Measurements from ENCODE around the gene UBE2E2.

The UBE2E2 gene

DNA sequence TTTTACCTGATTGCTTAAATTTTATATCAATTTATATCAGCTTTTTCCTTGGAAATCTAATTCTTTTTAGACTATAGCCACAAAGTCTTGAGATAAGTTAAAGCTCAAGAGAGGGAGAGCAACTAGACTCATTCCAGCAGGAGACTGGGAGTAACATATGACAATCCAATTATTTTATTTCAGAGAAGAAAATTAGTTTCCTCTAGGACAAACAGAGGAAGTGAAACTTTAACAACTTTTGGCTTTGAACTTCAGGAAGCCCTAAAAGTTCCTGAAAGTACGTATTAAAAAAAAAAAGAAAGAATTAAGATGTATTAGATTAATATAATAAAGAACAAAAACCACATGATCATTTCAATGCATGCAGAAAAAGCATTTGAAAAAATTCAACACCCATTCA is 13.9 kb upstream of the UBE2E2 start:
- no peak for DNase-seq (ENCODE audit: low read depth)
- TF ChIP-seq, protein P1, sequence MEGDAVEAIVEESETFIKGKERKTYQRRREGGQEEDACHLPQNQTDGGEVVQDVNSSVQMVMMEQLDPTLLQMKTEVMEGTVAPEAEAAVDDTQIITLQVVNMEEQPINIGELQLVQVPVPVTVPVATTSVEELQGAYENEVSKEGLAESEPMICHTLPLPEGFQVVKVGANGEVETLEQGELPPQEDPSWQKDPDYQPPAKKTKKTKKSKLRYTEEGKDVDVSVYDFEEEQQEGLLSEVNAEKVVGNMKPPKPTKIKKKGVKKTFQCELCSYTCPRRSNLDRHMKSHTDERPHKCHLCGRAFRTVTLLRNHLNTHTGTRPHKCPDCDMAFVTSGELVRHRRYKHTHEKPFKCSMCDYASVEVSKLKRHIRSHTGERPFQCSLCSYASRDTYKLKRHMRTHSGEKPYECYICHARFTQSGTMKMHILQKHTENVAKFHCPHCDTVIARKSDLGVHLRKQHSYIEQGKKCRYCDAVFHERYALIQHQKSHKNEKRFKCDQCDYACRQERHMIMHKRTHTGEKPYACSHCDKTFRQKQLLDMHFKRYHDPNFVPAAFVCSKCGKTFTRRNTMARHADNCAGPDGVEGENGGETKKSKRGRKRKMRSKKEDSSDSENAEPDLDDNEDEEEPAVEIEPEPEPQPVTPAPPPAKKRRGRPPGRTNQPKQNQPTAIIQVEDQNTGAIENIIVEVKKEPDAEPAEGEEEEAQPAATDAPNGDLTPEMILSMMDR (IDR thresholded peaks at IDR 0.05; ENCODE audit: insufficient read depth, low read depth, low read length, missing control alignments): no peak
- no peak overlapping the region for H3K4me3 ChIP-seq (ENCODE audit: low read depth, low read length)

DNA sequence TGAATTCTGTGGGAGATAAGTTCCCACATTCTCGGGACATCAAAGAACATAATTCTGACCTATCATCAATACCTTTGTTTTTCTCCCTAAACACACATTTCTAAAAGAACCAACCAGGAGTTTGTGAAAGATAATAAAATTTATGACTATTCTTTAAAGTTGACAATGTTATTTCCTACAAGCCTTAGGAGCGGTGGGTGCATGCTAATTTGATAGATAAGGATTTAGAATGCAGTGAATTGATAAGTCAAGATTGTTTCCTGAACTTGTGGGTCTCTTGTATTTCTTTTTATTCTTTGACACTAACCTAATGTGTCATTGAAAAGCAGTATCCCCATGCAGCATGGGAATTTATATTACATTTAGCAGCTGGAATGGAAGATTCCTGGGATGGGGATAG is 10.3 kb upstream of the UBE2E2 start:
- DNase-seq (ENCODE audit: low read depth): no peak
- TF ChIP-seq, protein P1 (IDR thresholded peaks at IDR 0.05; ENCODE audit: insufficient read depth, low read depth, low read length, missing control alignments): no peak
- no peak overlapping the region for H3K4me3 ChIP-seq (ENCODE audit: low read depth, low read length)

DNA sequence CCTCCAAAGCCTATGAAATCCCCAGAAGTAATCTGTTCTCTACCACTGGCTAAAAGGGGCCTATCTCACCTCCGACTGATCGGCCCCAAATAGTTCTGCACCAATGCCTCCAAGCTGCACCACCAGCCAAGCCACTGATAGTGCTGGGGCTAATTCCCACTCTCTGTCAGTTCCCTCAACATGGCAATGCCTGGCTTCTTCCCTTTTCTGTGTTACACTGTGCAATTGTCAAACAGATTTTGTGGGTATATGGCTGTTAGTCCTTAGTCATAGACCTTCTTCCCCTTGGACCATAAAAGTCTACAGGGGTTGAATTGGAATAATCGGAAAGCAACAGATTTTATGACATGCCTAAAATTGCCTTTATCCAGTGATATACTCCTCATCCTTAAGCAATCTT is 9.3 kb upstream of the UBE2E2 start:
- no peak overlapping the region for H3K4me3 ChIP-seq (ENCODE audit: low read depth, low read length)

DNA sequence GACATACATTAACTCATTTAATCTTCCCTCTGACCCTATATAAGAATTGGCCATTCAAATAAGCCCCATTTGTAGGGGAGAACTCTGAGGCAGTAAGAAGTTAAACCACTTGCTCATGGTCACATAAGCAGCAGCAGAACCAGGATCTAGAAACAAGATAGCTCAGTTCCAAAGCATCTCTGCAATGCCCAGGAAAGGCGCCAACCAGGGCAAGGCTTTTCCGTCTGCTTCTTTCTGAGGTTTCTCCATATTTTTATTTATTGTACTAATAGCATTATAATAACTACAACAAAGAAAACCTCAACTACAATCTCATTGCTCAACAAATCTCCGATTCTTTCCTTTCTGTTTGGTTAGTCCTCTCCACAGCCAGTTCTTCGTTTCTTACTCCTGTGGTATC is 4.3 kb upstream of the UBE2E2 start:
- no peak for DNase-seq (ENCODE audit: low read depth)
- TF ChIP-seq, protein P1 (IDR thresholded peaks at IDR 0.05; ENCODE audit: insufficient read depth, low read depth, low read length, missing control alignments): no peak
- H3K4me3 ChIP-seq (ENCODE audit: low read depth, low read length): no peak overlapping the region

More for the DNA sequence above, 9.3 kb upstream of the UBE2E2 start:
- DNase-seq (ENCODE audit: low read depth): no peak
- TF ChIP-seq, protein P1 (IDR thresholded peaks at IDR 0.05; ENCODE audit: insufficient read depth, low read depth, low read length, missing control alignments): no peak

DNA sequence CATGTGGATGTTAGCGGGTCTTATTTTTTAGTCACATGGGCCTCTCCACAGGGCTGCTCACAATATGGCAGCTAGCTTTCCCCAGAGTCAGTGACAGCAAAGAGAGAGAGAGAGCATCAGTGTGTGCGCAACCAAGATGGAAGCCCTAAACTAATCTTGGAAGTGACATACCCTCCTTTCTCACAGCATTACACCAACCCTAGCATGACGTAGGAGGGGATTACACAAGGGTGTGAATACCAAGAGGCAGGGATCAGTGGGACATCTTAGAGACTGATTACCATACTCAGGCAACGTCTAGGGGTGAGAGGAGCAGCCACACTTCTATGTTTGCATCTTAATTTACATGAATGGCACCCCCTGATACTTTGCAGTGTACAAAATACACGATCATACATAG is 3.5 kb upstream of the UBE2E2 start:
- no peak for DNase-seq (ENCODE audit: low read depth)

DNA sequence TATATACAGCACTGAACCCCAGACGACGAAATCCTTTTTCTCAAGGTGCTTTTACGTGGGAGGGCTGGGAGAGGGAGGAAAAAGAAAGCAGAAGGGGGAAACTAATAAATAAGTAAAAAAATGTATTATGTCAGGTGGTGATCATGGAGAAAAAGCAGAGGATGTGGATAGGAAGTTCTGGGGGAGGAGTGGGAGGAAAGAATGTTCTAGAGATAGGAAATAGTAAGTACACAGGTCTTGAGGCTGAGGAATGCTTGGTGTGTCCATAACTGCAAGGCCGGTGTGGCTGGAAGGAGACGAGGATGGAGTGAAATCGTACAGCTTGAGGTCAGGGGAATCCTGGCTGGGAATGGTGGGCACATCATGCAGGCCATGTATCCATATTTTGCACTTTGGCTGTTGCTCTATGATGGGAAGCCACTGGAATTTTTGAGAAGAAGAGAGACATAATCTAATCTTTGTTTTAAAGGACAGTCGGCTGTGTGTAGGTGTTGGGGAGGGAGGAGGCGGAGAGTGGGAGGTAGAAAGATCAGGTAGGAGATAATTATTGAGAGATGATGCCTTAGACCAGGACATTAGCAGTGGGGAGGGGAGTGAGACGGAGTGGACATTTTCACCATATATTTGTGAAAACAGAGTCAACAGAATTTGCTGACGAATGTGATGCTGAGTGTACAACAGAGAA is 1.8 kb upstream of the UBE2E2 start:
- DNase-seq (ENCODE audit: low read depth): no peak
- TF ChIP-seq, protein P1 (IDR thresholded peaks at IDR 0.05; ENCODE audit: insufficient read depth, low read depth, low read length, missing control alignments): no peak
- no peak overlapping the region for H3K4me3 ChIP-seq (ENCODE audit: low read depth, low read length)

More for the DNA sequence above, 3.5 kb upstream of the UBE2E2 start:
- H3K4me3 ChIP-seq (ENCODE audit: low read depth, low read length): no peak overlapping the region
- TF ChIP-seq, protein P1 (IDR thresholded peaks at IDR 0.05; ENCODE audit: insufficient read depth, low read depth, low read length, missing control alignments): no peak
